ENCODE data around the gene PPP1R37. TPM values are rescaled to one million over a fixed set of nuclear protein-coding genes. Genes with fewer than 3 reads are reported as not detected.

PPP1R37 gene
- total RNA-seq, 1 experiment from 2014 or later, result 33.6 TPM

- DNase-seq, result peak; percentile 71
- H3K27me3 ChIP-seq (ENCODE audit: insufficient read depth, low read length), result no peaks in the 10 kb centered on the region
- H2AFZ ChIP-seq (ENCODE audit: low read length), result no peak overlapping the region
- no peak overlapping the region for H2BK15ac ChIP-seq (ENCODE audit: low read depth, low read length)
- H3K79me1 ChIP-seq (ENCODE audit: insufficient read depth, low read depth, low read length, poor library complexity, severe bottlenecking), result no peaks in the 10 kb centered on the region
- H3K79me2 ChIP-seq (ENCODE audit: insufficient read depth, low read length), result peaks cover 7% of the 10 kb centered on the region; the same call in 1 of the 2 replicates
- no peak overlapping the region for H3K4ac ChIP-seq (ENCODE audit: low read depth, low read length)
- no peak overlapping the region for H4K91ac ChIP-seq (ENCODE audit: insufficient read length, low read depth, low read length)
- H3K9me3 Mint-ChIP-seq, result no peaks in the 10 kb centered on the region; a peak in 1 of 5 replicates
- H3K56ac ChIP-seq (ENCODE audit: insufficient read length, low read depth, low read length), result no peak overlapping the region
- H2BK20ac ChIP-seq (ENCODE audit: low read depth, low read length, poor library complexity, severe bottlenecking), result no peak overlapping the region
- peak overlapping the region; percentile 82 to 92 for H3K4me3 Mint-ChIP-seq
- H3K27me3 Mint-ChIP-seq (ENCODE audit: low read depth), result no peaks in the 10 kb centered on the region; the same call in 1 of the 2 replicates
- H3K18ac ChIP-seq (ENCODE audit: insufficient read length, low read depth, low read length), result no peak overlapping the region
- H3K14ac ChIP-seq (ENCODE audit: insufficient read depth, low read length), result no peak overlapping the region
- peaks cover 10% of the 10 kb centered on the region; the same call in 1 of the 2 replicates for H3K4me1 ChIP-seq (ENCODE audit: insufficient read depth, low read length)
- WGBS (ENCODE audit: extremely low coverage, insufficient read length, low lambda C conversion rate), result no CpG with 5 or more reads among the region's 15 CpGs
- no peak for TF ChIP-seq CTCF (conservative IDR thresholded peaks at IDR 0.05)
- H2BK120ac ChIP-seq (ENCODE audit: low read depth, low read length, poor library complexity, severe bottlenecking), result no peak overlapping the region
- H4K8ac ChIP-seq (replicated peaks; ENCODE audit: insufficient read length, low read depth, low read length), result no peak overlapping the region
- no peak overlapping the region for H3K9ac ChIP-seq (ENCODE audit: extremely low read depth, insufficient read length, low read length)
- no peaks in the 10 kb centered on the region for H3K9me3 ChIP-seq (ENCODE audit: control insufficient read depth, low read depth, low read length)
- H2BK12ac ChIP-seq (ENCODE audit: insufficient read length, low read depth, low read length), result no peak overlapping the region
- H3K27ac ChIP-seq (ENCODE audit: insufficient read length, low read depth, low read length), result no peak overlapping the region
- no peak overlapping the region for H3K23ac ChIP-seq (ENCODE audit: insufficient read length, low read depth, low read length)
- no peak overlapping the region for H4K5ac ChIP-seq (ENCODE audit: insufficient read length, low read depth, low read length)
- H3K27ac Mint-ChIP-seq, result peak overlapping the region; percentile 95 to 97 (median 97)
- H3K4me2 ChIP-seq (ENCODE audit: insufficient read depth, insufficient read length, low read length), result peak overlapping the region; percentile 48
- H2BK5ac ChIP-seq (ENCODE audit: insufficient read length, low read length), result no peak overlapping the region
- H3K36me3 Mint-ChIP-seq (ENCODE audit: insufficient read depth in 1 of 3, low read depth in 3 of 3), result peaks cover 13 to 29% (median 26%) of the 10 kb centered on the region in 3 experiments; a peak in 6 of 7 replicates
- H2AK5ac ChIP-seq (ENCODE audit: insufficient read length, low read length), result no peak overlapping the region
- no peaks in the 10 kb centered on the region for H4K20me1 ChIP-seq (ENCODE audit: control insufficient read depth, insufficient read depth, insufficient read length)
- peaks cover 20% of the 10 kb centered on the region for H3K23me2 ChIP-seq (ENCODE audit: insufficient read length, low read depth, low read length, poor library complexity, severe bottlenecking)
- no peak overlapping the region for H3T11ph ChIP-seq (ENCODE audit: low read length)
- H3K4me1 Mint-ChIP-seq, result peaks cover 40 to 50% of the 10 kb centered on the region in 2 experiments
Observed at GRCh38 chr19:45076851-45077730, 15.9 kb upstream of the PPP1R37 start.

Data from H9 (cell line).